SH-SY5Y (cell line): ENCODE results near the gene INSR.

Experiments used
- GATA2 ChIP-seq: IDR thresholded peaks from 2 replicates; pipeline ENCODE4 v1.6.1; 2011; ENCODE audit warnings: mild to moderate bottlenecking, low read depth, low read length
- GATA3 ChIP-seq: IDR thresholded peaks from 2 replicates; pipeline ENCODE4 v1.6.1; 2011; ENCODE audit warnings: low read depth, mild to moderate bottlenecking, low read length, moderate library complexity

DNA sequence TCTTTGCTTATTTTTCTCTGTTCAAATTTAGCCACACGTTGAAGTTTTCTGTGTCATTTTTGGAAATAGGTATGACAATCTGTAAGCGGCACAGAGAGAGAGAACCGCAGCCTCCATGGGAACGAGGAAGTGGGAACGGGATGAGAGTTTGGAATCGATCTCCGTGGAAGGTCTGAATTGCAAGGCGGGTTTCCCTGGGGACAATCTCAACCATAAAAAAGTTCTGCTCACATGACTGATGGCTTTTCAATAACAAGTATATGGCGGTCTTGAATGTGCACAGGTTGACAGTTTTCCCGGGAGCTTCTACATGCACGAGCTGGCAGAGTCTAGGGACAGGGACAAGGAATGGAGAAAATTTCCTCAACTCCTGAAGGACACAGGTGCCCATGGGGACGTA is 90.9 kb downstream of the INSR start:
- TF ChIP-seq GATA2 (no peak), GATA3 (no peak)
